ENCODE measurements around the gene CROCC.
"Not testable (repeated sequence)": the region's sequence is repeated elsewhere in the genome, so short reads cannot be mapped to it uniquely, and the experiment has no call there.

DNA sequence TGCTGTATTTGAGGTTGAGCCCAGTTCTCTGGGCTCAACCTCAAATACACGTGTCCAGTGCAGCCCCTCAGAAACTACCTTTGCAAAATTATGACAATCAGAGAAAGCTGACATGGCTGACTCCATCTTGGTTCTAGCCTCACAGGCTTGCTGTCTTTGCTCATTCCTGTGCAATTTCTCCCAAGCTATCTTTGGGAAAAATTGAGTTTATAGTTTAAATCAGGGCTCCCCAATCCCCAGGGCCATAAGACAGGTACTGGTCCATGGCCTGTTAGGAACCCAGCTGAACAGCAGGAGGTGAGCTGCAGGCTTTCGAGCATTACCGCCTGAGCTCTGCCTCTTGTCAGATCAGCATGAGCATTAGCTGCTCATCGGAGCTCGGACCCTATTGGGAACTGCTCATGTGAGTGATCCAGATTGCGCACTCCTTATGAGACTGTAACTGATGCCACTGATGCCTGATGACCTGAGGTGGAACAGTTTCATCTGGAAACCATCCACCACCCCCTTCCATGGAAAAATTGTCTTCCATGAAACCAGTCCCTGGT lies 28.7 kb upstream of the CROCC start:
- not testable (repeated sequence) for TF ChIP-seq TAF1, POLR2A, POLR2AphosphoS5, POU2F2, SPI1 (IDR thresholded peaks at IDR 0.05; ENCODE audit: low read depth, low read length)
